Neural crest cell (in vitro differentiated cells): ENCODE results near the gene WIZ. TPM values are rescaled to one million over a fixed set of nuclear protein-coding genes. Genes with fewer than 3 reads are reported as not detected.

Experiments used
- DNase-seq: peaks from one replicate; pipeline ENCODE4 v3.0.0; 2021; ENCODE audit warnings: low read depth, mixed read lengths, low spot score
- H3K27ac Mint-ChIP-seq: one replicate; pipeline ENCODE4 v1.8.0; 2021; ENCODE audit warnings: mild to moderate bottlenecking, mixed read lengths; ENCODE audit not compliant: unreplicated experiment
- H3K27me3 Mint-ChIP-seq: 2 replicates; pipeline ENCODE4 v1.8.0; 2021; ENCODE audit warnings: low read depth, mild to moderate bottlenecking, mixed read lengths
- H3K36me3 Mint-ChIP-seq: 2 replicates; pipeline ENCODE4 v1.8.0; 2021; ENCODE audit warnings: low read depth, mild to moderate bottlenecking, mixed read lengths
- H3K4me1 Mint-ChIP-seq: 2 replicates; pipeline ENCODE4 v1.8.0; 2021; ENCODE audit warnings: mixed read lengths
- H3K4me3 Mint-ChIP-seq: one replicate; pipeline ENCODE4 v1.8.0; 2021; ENCODE audit warnings: mild to moderate bottlenecking, mixed read lengths
- H3K9me3 Mint-ChIP-seq: 2 replicates; pipeline ENCODE4 v1.8.0; 2021; ENCODE audit warnings: mixed read lengths
- CTCF ChIP-seq: fragments of 200-600 bp; sonication (generic); conservative IDR thresholded peaks from 2 replicates; pipeline ENCODE4 v1.5.0; 2021; ENCODE audit warnings: antibody characterized with exemption, mild to moderate bottlenecking
- total RNA-seq: library from RNA; stranded (reverse); gene quantifications from 2 replicates; pipeline ENCODE4 v1.2.1, GENCODE V29; 2021

The WIZ gene
- total RNA-seq, 1 donor from 2014 or later = 77.1 TPM

- peak within 1 kb of the TSS; percentile 99 for H3K4me3 Mint-ChIP-seq
- peaks cover 2% of the 10 kb centered on the region for H3K36me3 Mint-ChIP-seq
- no peak for TF ChIP-seq CTCF
- peak within 1 kb of the TSS; percentile 99 for H3K27ac Mint-ChIP-seq
- DNase-seq = peak; percentile 95
- no peaks in the 10 kb centered on the region for H3K9me3 Mint-ChIP-seq
- H3K4me1 Mint-ChIP-seq = peaks cover 38% of the 10 kb centered on the region
- H3K27me3 Mint-ChIP-seq = peaks cover 5% of the 10 kb centered on the region
Observed at GRCh38 chr19:15379083-15379998, 70.4 kb downstream of the WIZ start, which contains the start of gene AKAP8. AKAP8 (minus strand) TSS chr19:15379787; CDS start chr19:15379731, 56 bp downstream.

DNA sequence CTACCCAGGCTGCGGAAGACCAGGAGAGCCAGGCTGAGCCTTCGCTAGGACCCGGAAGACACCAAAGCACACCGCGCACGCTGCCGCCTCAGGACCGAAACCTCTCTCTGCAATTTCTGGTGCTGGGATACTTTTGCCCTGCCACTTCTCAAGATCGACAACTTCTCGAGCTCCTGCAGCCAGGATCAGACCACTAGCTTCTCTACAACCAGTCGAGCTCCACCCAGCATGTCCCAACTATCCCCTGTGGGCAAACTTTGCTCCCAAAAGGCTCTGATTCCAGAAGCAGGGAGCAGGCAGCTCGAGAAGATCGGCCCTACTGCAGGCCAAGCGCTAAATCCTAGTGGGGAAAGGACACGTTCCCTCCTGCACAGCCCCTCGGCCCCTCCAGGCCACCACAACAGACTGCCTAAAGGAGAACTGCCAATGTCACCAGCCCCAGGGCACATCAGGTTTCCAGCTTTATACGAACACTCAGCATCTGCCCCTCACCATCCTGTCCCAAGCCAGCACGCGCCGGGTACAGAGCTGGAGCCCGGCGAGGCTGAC, 71.1 kb downstream of the WIZ start:
- Mint-ChIP-seq H3K27me3 (peaks cover 5% of the 10 kb centered on the region), H3K4me1 (peaks cover 38% of the 10 kb centered on the region), H3K4me3 (peak overlapping the region; percentile 99), H3K36me3 (peaks cover 2% of the 10 kb centered on the region), H3K27ac (peak overlapping the region; percentile 93), H3K9me3 (no peaks in the 10 kb centered on the region)
- peak; percentile 22 for DNase-seq
- TF ChIP-seq CTCF = no peak

GRCh38 chr19:15374796-15375440, 74.8 kb downstream of the WIZ start:
- DNase-seq = no peak
- no peaks in the 10 kb centered on the region for H3K9me3 Mint-ChIP-seq
- H3K4me3 Mint-ChIP-seq = peak overlapping the region; percentile 56
- no peak for TF ChIP-seq CTCF
- peaks cover 23% of the 10 kb centered on the region for H3K4me1 Mint-ChIP-seq
- no peak overlapping the region for H3K27ac Mint-ChIP-seq
- H3K27me3 Mint-ChIP-seq = peaks cover 5% of the 10 kb centered on the region
- peaks cover 4% of the 10 kb centered on the region for H3K36me3 Mint-ChIP-seq

- Mint-ChIP-seq H3K4me3 (peak overlapping the region; percentile 61), H3K27ac (no peak overlapping the region), H3K4me1 (peaks cover 19% of the 10 kb centered on the region), H3K27me3 (peaks cover 3% of the 10 kb centered on the region), H3K36me3 (peaks cover 2% of the 10 kb centered on the region), H3K9me3 (no peaks in the 10 kb centered on the region)
- TF ChIP-seq CTCF = no peak
- no peak for DNase-seq
Observed at GRCh38 chr19:15374105-15374651, 75.6 kb downstream of the WIZ start.

GRCh38 chr19:15373644-15374043, 76.1 kb downstream of the WIZ start:
- peaks cover 19% of the 10 kb centered on the region for H3K4me1 Mint-ChIP-seq
- no peak overlapping the region for H3K27ac Mint-ChIP-seq
- H3K9me3 Mint-ChIP-seq = no peaks in the 10 kb centered on the region
- peaks cover 2% of the 10 kb centered on the region for H3K36me3 Mint-ChIP-seq
- TF ChIP-seq CTCF = no peak
- no peak for DNase-seq
- peak overlapping the region; percentile 54 for H3K4me3 Mint-ChIP-seq
- peaks cover 3% of the 10 kb centered on the region for H3K27me3 Mint-ChIP-seq
